Endometrial microvascular endothelial cells (primary cell): ENCODE measurements around the gene TMEM260. TPM values are rescaled to one million over a fixed set of nuclear protein-coding genes. Genes with fewer than 3 reads are reported as not detected.
"Not testable (repeated sequence)": the region's sequence is repeated elsewhere in the genome, so short reads cannot be mapped to it uniquely, and the experiment has no call there.

Experiments used
- in situ Hi-C: cut with HindIII; loops from 2 replicates; pipeline ENCODE4 v1.10.0; 2017; ENCODE audit warnings: low sequenced_read_pairs, low pct_unique_long_range_greater_than_20kb; ENCODE audit errors: inconsistent ontology term
- total RNA-seq: library from RNA; depleted of rRNA; stranded (reverse); fragments of >200 nt; gene quantifications from one replicate; pipeline ENCODE4 v1.2.3, GENCODE V29; 2015; ENCODE audit errors: inconsistent ontology term

The TMEM260 gene
- total RNA-seq, 1 donor from 2014 or later, result 19.3 TPM

- in situ Hi-C loops, result no loop called here
Measured at GRCh38 chr14:56660677-56661389, 81.2 kb downstream of the TMEM260 start.

DNA sequence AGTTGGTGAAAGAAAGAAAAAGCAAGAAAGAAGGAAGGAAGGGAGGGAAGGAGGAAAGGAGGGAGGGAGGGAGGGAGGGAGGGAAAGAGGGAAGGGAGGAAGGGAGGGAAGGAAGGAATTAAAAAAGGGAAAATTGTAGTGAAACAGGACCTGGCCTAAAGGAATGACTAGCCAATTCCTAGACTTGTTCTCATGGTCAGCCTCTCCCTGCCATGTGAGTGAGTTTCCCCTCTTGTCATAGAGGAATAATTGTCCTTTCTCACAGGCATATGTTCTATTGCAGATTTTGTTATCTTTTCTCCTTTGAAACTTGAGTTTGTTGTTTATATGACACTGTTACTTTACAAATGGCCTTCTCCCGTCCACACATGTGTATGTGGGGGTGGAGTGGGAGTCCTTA is 81.9 kb downstream of the TMEM260 start:
- in situ Hi-C loops, result no loop called here

DNA sequence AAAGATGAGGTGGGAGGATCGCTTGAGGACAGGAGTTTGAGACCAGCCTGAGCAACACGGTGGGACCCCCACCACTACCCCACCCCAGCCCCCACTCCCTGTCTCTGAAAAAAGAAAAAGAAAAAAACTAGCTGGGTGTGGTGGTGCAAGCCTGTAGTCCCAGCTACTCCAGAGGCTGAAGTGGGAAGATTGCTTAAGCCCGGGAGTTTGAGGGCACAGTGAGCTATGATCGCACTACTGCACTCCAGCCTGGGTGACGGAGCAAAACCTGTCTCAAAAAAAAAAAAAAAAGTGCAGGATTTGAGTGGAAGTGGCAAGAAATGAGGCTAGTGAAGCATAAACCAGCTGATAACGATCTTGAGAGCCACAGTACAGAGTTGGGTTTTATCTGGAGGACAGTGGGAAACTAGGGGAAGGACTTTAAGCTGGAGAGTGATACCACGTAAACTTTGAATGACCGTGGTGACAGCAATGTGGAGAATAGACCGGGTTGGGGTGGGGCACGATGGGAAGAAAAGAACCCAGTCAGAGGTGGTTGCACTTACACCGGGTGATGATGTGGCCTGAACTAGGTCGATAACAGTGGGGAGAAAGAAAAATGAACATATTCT is 85.3 kb downstream of the TMEM260 start:
- in situ Hi-C loops, result no loop called here

GRCh38 chr14:56666294-56666693 is 86.7 kb downstream of the TMEM260 start:
- in situ Hi-C loops, result no loop called here

DNA sequence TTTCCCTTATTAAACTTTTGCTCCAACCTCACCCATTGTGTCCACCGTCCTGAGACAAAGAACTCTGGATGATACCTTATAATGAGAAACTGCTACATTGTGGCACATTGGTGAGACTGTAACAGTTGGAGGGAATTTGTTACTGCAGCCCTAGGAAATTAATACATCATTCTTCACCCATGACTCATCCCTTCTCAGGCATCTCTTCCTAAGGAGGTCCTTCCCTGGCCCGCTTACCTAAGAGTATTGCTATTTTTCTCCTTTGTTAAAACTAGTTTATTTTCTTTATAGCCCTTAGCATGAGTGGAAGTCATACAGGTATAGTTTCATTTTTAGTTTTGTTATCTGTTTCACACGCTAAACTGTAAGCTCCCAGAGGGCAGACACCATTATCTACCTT is 87.1 kb downstream of the TMEM260 start:
- in situ Hi-C loops, result no loop called here

GRCh38 chr14:56667290-56667689 is 87.7 kb downstream of the TMEM260 start:
- in situ Hi-C loops, result not testable (repeated sequence)

DNA sequence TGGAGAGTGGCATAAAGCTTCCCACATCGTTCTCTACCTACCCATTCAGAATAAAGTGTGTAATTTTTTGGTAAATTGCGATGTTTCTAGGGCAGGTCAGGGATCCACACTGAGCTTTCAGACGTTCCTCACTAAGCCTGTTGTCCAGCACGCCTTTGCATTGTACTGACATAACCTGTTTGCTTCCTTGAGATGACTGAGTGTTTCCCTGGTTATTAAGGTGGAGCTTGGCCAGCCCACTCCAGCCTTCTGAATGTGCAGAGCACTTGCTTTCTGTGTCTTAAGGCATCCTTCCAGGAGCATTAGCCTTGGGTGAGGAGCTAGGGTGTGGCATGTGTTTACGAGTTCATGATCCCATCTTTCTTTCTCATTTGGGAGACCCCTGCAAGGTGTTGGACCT is 96.4 kb downstream of the TMEM260 start:
- in situ Hi-C loops, result no loop called here

DNA sequence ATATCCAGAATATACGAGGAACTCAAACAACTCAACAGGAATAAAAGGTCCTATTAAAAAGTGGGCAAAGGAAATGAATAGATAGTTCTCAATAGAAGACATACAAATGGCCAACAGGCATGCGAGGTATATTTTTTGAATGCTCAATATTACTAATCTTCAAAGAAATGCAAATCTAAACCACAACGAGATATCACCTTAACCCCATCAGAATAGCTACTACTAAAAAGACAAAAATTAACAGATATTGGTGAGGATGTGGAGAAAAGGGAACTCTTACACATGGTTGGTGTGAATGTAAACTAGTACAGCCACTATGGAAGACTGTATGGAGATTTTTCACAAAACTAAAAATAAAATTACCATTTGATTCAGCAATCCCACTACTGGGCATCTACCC is 99.2 kb downstream of the TMEM260 start:
- in situ Hi-C loops, result no loop called here

DNA sequence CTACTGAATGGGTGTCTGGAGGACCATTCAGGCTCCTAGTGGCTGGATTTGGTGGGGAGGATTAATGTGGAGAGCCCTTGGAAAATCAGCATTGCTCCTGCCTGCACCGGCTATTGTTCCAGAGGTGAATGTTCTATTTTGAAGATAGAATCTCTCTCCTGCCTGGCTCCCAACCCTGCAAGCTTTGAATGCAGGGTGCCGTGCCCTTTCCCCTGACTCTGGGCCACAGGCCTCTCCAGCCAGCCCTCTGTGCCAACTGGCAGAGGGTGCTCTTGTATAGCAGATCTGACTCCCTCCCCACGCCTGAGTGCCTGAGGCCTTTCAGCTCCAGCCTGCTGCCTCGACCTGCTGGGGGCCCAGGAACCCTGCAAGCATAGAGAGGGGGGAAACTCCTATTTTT is 106.8 kb downstream of the TMEM260 start:
- in situ Hi-C loops, result no loop called here

DNA sequence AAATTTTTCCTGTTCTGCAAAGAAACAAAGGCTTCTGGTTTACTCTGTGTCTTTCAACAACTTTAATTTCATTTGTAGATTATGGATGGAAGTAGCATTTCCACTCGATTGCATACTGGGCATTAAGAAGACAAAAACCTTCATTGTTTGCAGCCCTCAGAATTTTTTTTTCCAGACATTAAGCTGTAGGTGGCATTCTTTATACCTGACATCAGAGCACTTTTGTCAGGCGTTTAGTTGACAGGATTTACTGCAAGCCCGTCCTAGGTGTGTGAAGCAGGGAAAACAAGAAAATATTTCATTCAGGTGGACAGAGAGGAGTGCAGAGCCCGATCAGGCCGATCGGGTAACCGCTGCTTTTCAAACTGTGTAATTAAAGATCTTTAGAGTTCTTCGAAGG is 107.5 kb downstream of the TMEM260 start:
- in situ Hi-C loops, result no loop called here

DNA sequence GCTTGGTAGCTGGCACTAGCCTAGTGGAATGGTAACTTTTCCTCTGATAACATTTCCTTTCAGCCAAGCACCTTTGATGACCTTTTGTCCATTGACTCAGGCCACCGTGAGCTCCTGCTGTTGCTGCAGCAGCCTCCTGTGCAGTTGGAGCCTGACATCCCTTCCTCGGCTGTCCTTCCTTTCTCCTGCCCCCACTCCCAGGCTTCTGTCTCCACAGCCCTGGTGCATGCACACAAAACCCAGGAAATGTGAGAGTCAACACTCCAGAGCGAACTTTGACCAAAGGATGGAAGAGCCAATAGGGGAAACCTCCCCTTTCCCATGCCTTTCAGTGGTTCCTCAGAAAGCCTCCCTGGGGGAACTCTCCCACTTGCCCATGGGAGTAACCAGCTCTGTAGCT is 115.0 kb downstream of the TMEM260 start:
- in situ Hi-C loops, result no loop called here

- in situ Hi-C loops, result not testable (repeated sequence)
Measured at GRCh38 chr14:56695216-56695615, 115.6 kb downstream of the TMEM260 start.

Other genes starting within 250 kb of the TMEM260 start
- gene OTX2, start 230.7 kb downstream of the TMEM260 start, total RNA-seq, result not detected